CD14-positive monocyte (primary cell): Measurements from ENCODE around the gene ETV4. TPM values are rescaled to one million over a fixed set of nuclear protein-coding genes. Genes with fewer than 3 reads are reported as not detected.
"Not testable (repeated sequence)": the region's sequence is repeated elsewhere in the genome, so short reads cannot be mapped to it uniquely, and the experiment has no call there.

Source experiments
- DNase-seq, 3 donors: peaks; one replicate each; pipeline ENCODE4 v3.0.0-alpha.2; 2011 to 2022
- H2AFZ ChIP-seq: 2 replicates; pipeline ENCODE4 v1.6.0; 2012; ENCODE audit warnings: mild to moderate bottlenecking, low read depth, low read length, inconsistent platforms; ENCODE audit not compliant: insufficient read depth, poor library complexity, severe bottlenecking
- H3K27ac ChIP-seq, 2 donors: 1 replicate in 1 of 2; 2 replicates in 1 of 2; pipeline ENCODE4 v1.5.1; 2012 to 2013; ENCODE audit warnings: low read length in 2 of 2, control low read depth in 1 of 2, inconsistent platforms in 1 of 2, low read depth in 1 of 2, mild to moderate bottlenecking in 1 of 2
- H3K27me3 ChIP-seq, 2 donors: one replicate each; pipeline versions ENCODE4 v1.6.0 to v1.6.1; 2011 to 2013; ENCODE audit warnings: low read length in 2 of 2; ENCODE audit not compliant: control insufficient read depth in 2 of 2, insufficient read depth in 2 of 2
- H3K36me3 ChIP-seq, 2 donors: replicated peaks in 1 of 2; 1 replicate in 1 of 2; 2 replicates in 1 of 2; pipeline versions ENCODE4 v1.5.1 to v1.6.1; 2012 to 2013; ENCODE audit warnings: low read length in 2 of 2, control low read depth in 1 of 2, inconsistent platforms in 1 of 2, mild to moderate bottlenecking in 1 of 2; ENCODE audit not compliant: insufficient read depth in 2 of 2, control insufficient read depth in 1 of 2
- H3K4me1 ChIP-seq, 2 donors: 1 replicate in 1 of 2; 2 replicates in 1 of 2; pipeline versions ENCODE4 v1.5.1 to v1.6.1; 2012 to 2013; ENCODE audit warnings: low read length in 2 of 2, control low read depth in 1 of 2, inconsistent platforms in 1 of 2, mild to moderate bottlenecking in 1 of 2, moderate library complexity in 1 of 2; ENCODE audit not compliant: insufficient read depth in 2 of 2, control insufficient read depth in 1 of 2
- H3K4me2 ChIP-seq: replicated peaks from 2 replicates; pipeline ENCODE3; 2012; ENCODE audit warnings: low read length, moderate library complexity, mild to moderate bottlenecking; ENCODE audit not compliant: poor library complexity, severe bottlenecking; ENCODE audit errors: extremely low read depth
- H3K4me3 ChIP-seq, 3 experiments: fragments of 200-600 bp in 1 of 3; sonication (generic) in 1 of 3; replicated peaks in 1 of 3; 1 replicate in 2 of 3; 2 replicates in 1 of 3; pipeline ENCODE4 v1.5.1; 2011 to 2013; ENCODE audit warnings: low read length in 3 of 3, mild to moderate bottlenecking in 3 of 3, control low read depth in 2 of 3, low read depth in 2 of 3, inconsistent platforms in 1 of 3, moderate library complexity in 1 of 3
- H3K79me2 ChIP-seq: 2 replicates; pipeline ENCODE4 v1.6.0; 2012; ENCODE audit warnings: mild to moderate bottlenecking, control low read depth, inconsistent platforms, low read length, moderate library complexity; ENCODE audit not compliant: insufficient read depth
- H3K9ac ChIP-seq: 2 replicates; pipeline ENCODE4 v1.6.0; 2017; ENCODE audit warnings: low read length, mild to moderate bottlenecking; ENCODE audit not compliant: insufficient read depth, poor library complexity, severe bottlenecking
- H3K9me3 ChIP-seq, 2 donors: replicated peaks in 1 of 2; 1 replicate in 1 of 2; 2 replicates in 1 of 2; pipeline versions ENCODE4 v1.5.1 to v1.6.1; 2012 to 2013; ENCODE audit warnings: low read length in 2 of 2, control low read depth in 1 of 2; ENCODE audit not compliant: control insufficient read depth in 1 of 2, insufficient read depth in 1 of 2
- H4K20me1 ChIP-seq: 2 replicates; pipeline ENCODE4 v1.6.0; 2012; ENCODE audit warnings: mild to moderate bottlenecking, low read length, control low read depth, moderate library complexity; ENCODE audit not compliant: insufficient read depth
- H3K27ac Mint-ChIP-seq, 7 donors: one replicate each; pipeline ENCODE4 v1.8.0; 2020; ENCODE audit warnings: mild to moderate bottlenecking in 7 of 7, mixed read lengths in 7 of 7, moderate library complexity in 6 of 7, inconsistent platforms in 2 of 7
- H3K27me3 Mint-ChIP-seq, 3 donors: one replicate each; pipeline ENCODE4 v1.8.0; 2021 to 2022; ENCODE audit warnings: low read depth in 3 of 3, mild to moderate bottlenecking in 3 of 3, mixed read lengths in 3 of 3, moderate library complexity in 3 of 3, inconsistent platforms in 1 of 3
- H3K36me3 Mint-ChIP-seq, 2 donors: one replicate each; pipeline ENCODE4 v1.8.0; 2020; ENCODE audit warnings: mixed read lengths in 2 of 2, inconsistent platforms in 1 of 2, mild to moderate bottlenecking in 1 of 2
- H3K4me1 Mint-ChIP-seq: one replicate; pipeline ENCODE4 v1.8.0; 2020; ENCODE audit warnings: mild to moderate bottlenecking, mixed read lengths
- H3K4me3 Mint-ChIP-seq, 2 donors: one replicate each; pipeline ENCODE4 v1.8.0; 2020; ENCODE audit warnings: mild to moderate bottlenecking in 2 of 2, mixed read lengths in 2 of 2, moderate library complexity in 1 of 2
- H3K9me3 Mint-ChIP-seq, 7 donors: one replicate each; pipeline ENCODE4 v1.8.0; 2020 to 2022; ENCODE audit warnings: mixed read lengths in 7 of 7, mild to moderate bottlenecking in 6 of 7, moderate library complexity in 6 of 7, inconsistent platforms in 2 of 7
- CTCF ChIP-seq: fragments of 200-600 bp; IDR thresholded peaks from one replicate; pipeline ENCODE4 v1.8.0; 2022; ENCODE audit warnings: antibody characterized with exemption, mild to moderate bottlenecking
- WGBS: methylation state at CpG from one replicate; pipeline ENCODE4 v1.1.5; 2013; ENCODE audit warnings: missing lambda C conversion rate; ENCODE audit not compliant: insufficient coverage; 5-methylcytosine and 5-hydroxymethylcytosine counted together
- intact Hi-C, 2 donors: fragments of 100-400 bp; cut with micrococcal nuclease; formaldehyde crosslinking; loops; one replicate each; pipeline versions ENCODE4 v1.15.0 to v1.15.1; 2023
- polyA plus RNA-seq, 3 donors: library from polyadenylated mRNA; depleted of rRNA in 1 of 3; unstranded in 2 of 3; stranded (reverse) in 1 of 3; fragments of 300-500 nt in 2 of 3; fragments of >200 nt in 1 of 3; fragmentation: Illumina TruSeq in 2 of 3; gene quantifications; 1 replicate in 2 of 3; 2 replicates in 1 of 3; pipeline ENCODE4 v1.2.3, GENCODE V29; 2012 to 2021

The ETV4 gene
- polyA plus RNA-seq, 3 donors = not detected

DNA sequence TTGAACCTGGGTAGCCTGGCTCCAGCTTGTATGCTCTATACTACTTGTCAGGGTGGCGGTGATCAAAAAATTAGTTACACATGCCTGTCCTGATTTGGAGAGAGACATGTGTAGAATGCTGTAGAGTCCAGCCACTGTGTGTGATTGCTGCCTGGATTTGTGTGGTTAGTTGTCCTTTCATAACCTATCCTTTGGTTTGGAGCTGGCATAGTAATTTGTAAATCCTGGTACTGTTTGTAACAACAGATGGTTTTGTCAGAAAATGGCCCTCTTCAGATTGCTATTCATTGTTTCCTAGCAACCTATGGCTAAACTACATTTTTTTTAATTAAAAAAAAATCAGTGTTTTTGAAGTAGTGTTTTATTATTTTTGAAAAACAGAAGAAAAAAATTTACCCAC is 30.5 kb downstream of the ETV4 start:
- no peak overlapping the region for H3K27ac Mint-ChIP-seq
- WGBS = no CpG with 5 or more reads among the region's 1 CpG
- no peak for DNase-seq

DNA sequence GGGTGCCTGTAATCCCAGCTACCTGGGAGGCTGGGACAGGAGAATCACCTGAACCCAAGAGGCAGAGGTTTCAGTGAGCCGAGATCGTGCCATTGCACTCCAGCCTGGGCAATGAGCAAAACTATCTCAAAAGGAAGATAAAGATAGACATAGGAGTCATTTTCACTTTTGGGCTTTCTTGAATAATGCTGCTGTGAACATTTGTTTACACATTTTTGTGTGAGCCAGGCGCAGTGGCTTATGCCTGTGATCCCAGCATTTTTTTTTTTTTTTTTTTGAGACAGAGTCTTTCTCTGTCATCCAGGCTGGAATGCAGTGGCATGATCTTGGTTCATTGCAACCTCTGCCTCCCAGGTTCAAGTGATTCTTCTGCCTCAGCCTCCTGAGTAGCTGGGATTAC is 34.9 kb downstream of the ETV4 start:
- DNase-seq, H3K27me3 Mint-ChIP-seq, H3K9me3 ChIP-seq, H3K9ac ChIP-seq, H3K27me3 ChIP-seq, H2AFZ ChIP-seq, H3K4me3 Mint-ChIP-seq, H3K4me1 Mint-ChIP-seq, H3K4me3 ChIP-seq, H3K27ac ChIP-seq, H3K4me2 ChIP-seq, intact Hi-C loops, H3K79me2 ChIP-seq, H3K9me3 Mint-ChIP-seq, H3K4me1 ChIP-seq, H3K27ac Mint-ChIP-seq: not testable (repeated sequence)
- no CpG with 5 or more reads among the region's 3 CpGs for WGBS
- H4K20me1 ChIP-seq = peaks cover 20% of the 10 kb centered on the region
- peaks cover 82 to 88% of the 10 kb centered on the region in 2 donors for H3K36me3 Mint-ChIP-seq
- H3K36me3 ChIP-seq = peaks cover 85 to 100% of the 10 kb centered on the region in 2 donors

More for the DNA sequence above, 30.5 kb downstream of the ETV4 start:
- no peak overlapping the region for H2AFZ ChIP-seq
- Mint-ChIP-seq H3K4me3 (no peak overlapping the region), H3K36me3 (peaks cover 84 to 89% of the 10 kb centered on the region in 2 donors), H3K9me3 (no peaks in the 10 kb centered on the region), H3K27me3 (peaks cover 0 to under 1% (median 0%) of the 10 kb centered on the region in 3 donors), H3K4me1 (peaks cover 3% of the 10 kb centered on the region)
- no peak overlapping the region for H3K27ac ChIP-seq
- H3K4me1 ChIP-seq = no peaks in the 10 kb centered on the region
- H4K20me1 ChIP-seq = peaks cover 21% of the 10 kb centered on the region
- H3K36me3 ChIP-seq = peaks cover 86 to 100% of the 10 kb centered on the region in 2 donors
- no peak overlapping the region for H3K9ac ChIP-seq
- intact Hi-C loops = no loop called here
- H3K9me3 ChIP-seq = no peaks in the 10 kb centered on the region
- H3K79me2 ChIP-seq = peaks cover 2% of the 10 kb centered on the region
- no peak overlapping the region for H3K4me3 ChIP-seq
- H3K4me2 ChIP-seq = no peak overlapping the region
- no peaks in the 10 kb centered on the region for H3K27me3 ChIP-seq
- no peak for TF ChIP-seq CTCF

GRCh38 chr17:43509440-43509839 is 36.7 kb downstream of the ETV4 start:
- not testable (repeated sequence) for H3K27ac Mint-ChIP-seq, H3K27me3 ChIP-seq, DNase-seq, H3K79me2 ChIP-seq, H3K9me3 Mint-ChIP-seq, H3K4me1 Mint-ChIP-seq, H2AFZ ChIP-seq, H3K4me3 ChIP-seq, H3K27me3 Mint-ChIP-seq, H3K9me3 ChIP-seq, H3K9ac ChIP-seq, H3K27ac ChIP-seq, H3K4me1 ChIP-seq, H3K4me2 ChIP-seq, H3K4me3 Mint-ChIP-seq
- H3K36me3 Mint-ChIP-seq = peaks cover 83 to 94% of the 10 kb centered on the region in 2 donors
- intact Hi-C loops = loop anchor here in 1 of 2 donors (10.0 kb wide), 1 partner anchor 315 kb away; no protein-coding TSS in a partner anchor
- peaks cover 85 to 100% of the 10 kb centered on the region in 2 donors for H3K36me3 ChIP-seq
- peaks cover 12% of the 10 kb centered on the region for H4K20me1 ChIP-seq
- 100% methylated on average over 1 of the region's 7 CpGs for WGBS
